Caco-2 (cell line): Measurements from ENCODE around the gene XPO1. TPM values are rescaled to one million over a fixed set of nuclear protein-coding genes. Genes with fewer than 3 reads are reported as not detected.

Source experiments
- BruUV-seq: library from RNA; stranded (reverse); fragments of 400-500 nt; replicated peaks from 2 replicates; lab custom pipeline; 2021; lab: Mats Ljungman, UMichigan
- CTCF ChIA-PET: fragments of 300-600 bp; sonication (Branson Sonifier 250); formaldehyde crosslinking; loops from one replicate; lab custom pipeline; 2022; ENCODE audit warnings: antibody characterized with exemption; lab: Charles Lee
- POLR2A ChIA-PET: fragments of 300-600 bp; sonication (Branson Sonifier 250); formaldehyde crosslinking; loops from one replicate; lab custom pipeline; 2022; ENCODE audit warnings: antibody characterized with exemption; lab: Charles Lee
- DNase-seq, 2 experiments: peaks; one replicate each; pipeline versions ENCODE4 v3.0.0 to v3.0.0-alpha.2; 2020 to 2022
- H3K27me3 ChIP-seq: replicated peaks from 2 replicates; pipeline ENCODE4 v1.6.0; 2011; ENCODE audit warnings: low read length; ENCODE audit not compliant: control insufficient read depth, insufficient read depth
- H3K36me3 ChIP-seq: 2 replicates; pipeline ENCODE4 v1.5.1; 2011; ENCODE audit warnings: low read length; ENCODE audit not compliant: control insufficient read depth, insufficient read depth
- H3K4me1 ChIP-seq: fragments of 250-450 bp; sonication (Bioruptor Pico); 2 replicates; pipeline ENCODE4 v1.5.1; 2020; ENCODE audit warnings: mild to moderate bottlenecking
- H3K4me3 ChIP-seq: 2 replicates; pipeline ENCODE4 v1.5.1; 2011; ENCODE audit warnings: low read depth, mild to moderate bottlenecking, control low read depth, low read length
- H3K9me3 ChIP-seq: fragments of 250-450 bp; sonication (Bioruptor Pico); 2 replicates; pipeline ENCODE4 v1.5.1; 2020; ENCODE audit warnings: mild to moderate bottlenecking, moderate library complexity
- H3K27ac Mint-ChIP-seq: one replicate; pipeline ENCODE4 v1.8.0; 2022; ENCODE audit warnings: mixed read lengths; ENCODE audit not compliant: unreplicated experiment
- H3K27me3 Mint-ChIP-seq: one replicate; pipeline ENCODE4 v1.8.0; 2022; ENCODE audit warnings: mixed read lengths; ENCODE audit not compliant: insufficient read depth, unreplicated experiment
- H3K36me3 Mint-ChIP-seq: one replicate; pipeline ENCODE4 v1.8.0; 2022; ENCODE audit warnings: mild to moderate bottlenecking, mixed read lengths; ENCODE audit not compliant: insufficient read depth, unreplicated experiment
- H3K4me1 Mint-ChIP-seq: one replicate; pipeline ENCODE4 v1.8.0; 2022; ENCODE audit warnings: low read depth, mixed read lengths; ENCODE audit not compliant: unreplicated experiment
- H3K4me3 Mint-ChIP-seq: one replicate; pipeline ENCODE4 v1.8.0; 2022; ENCODE audit warnings: mild to moderate bottlenecking, moderate library complexity, mixed read lengths; ENCODE audit not compliant: unreplicated experiment
- H3K9me3 Mint-ChIP-seq: one replicate; pipeline ENCODE4 v1.8.0; 2022; ENCODE audit warnings: mixed read lengths; ENCODE audit not compliant: unreplicated experiment
- CTCF ChIP-seq, 2 experiments: fragments of 200-600 bp in 1 of 2; IDR thresholded peaks; 1 replicate in 1 of 2; 2 replicates in 1 of 2; pipeline versions ENCODE4 v1.5.1 to v1.8.0; 2011 to 2022; ENCODE audit warnings: antibody characterized with exemption in 1 of 2, control low read depth in 1 of 2, inconsistent platforms in 1 of 2, low read depth in 1 of 2, low read length in 1 of 2, mild to moderate bottlenecking in 1 of 2, moderate library complexity in 1 of 2; ENCODE audit not compliant: insufficient read depth in 1 of 2, severe bottlenecking in 1 of 2, unreplicated experiment in 1 of 2
- intact Hi-C: fragments of 100-400 bp; cut with micrococcal nuclease; formaldehyde crosslinking; loops from one replicate; pipeline ENCODE4 v1.10.0; 2022; ENCODE audit not compliant: unreplicated experiment
- total RNA-seq: library from RNA; stranded (reverse); gene quantifications from 2 replicates; pipeline ENCODE4 v1.2.3, GENCODE V29; 2022

Gene XPO1
- total RNA-seq, 1 experiment from 2014 or later: 218 TPM

GRCh38 chr2:61582165-61582564 is 44.0 kb upstream of the XPO1 start:
- no peaks in the 10 kb centered on the region for H3K27me3 Mint-ChIP-seq
- intact Hi-C loops: no loop called here
- H3K36me3 ChIP-seq: no peaks in the 10 kb centered on the region
- H3K36me3 Mint-ChIP-seq: no peaks in the 10 kb centered on the region
- no peaks in the 10 kb centered on the region for H3K9me3 Mint-ChIP-seq
- TF ChIP-seq CTCF (IDR thresholded peaks at IDR 0.05; ENCODE audit: insufficient read depth in 1 of 2, low read depth in 1 of 2, low read length in 1 of 2, severe bottlenecking in 1 of 2, unreplicated experiment in 1 of 2): no peak
- DNase-seq: no peak
- no peak overlapping the region for H3K27ac Mint-ChIP-seq
- no TSS peak for BruUV-seq
- no peak overlapping the region for H3K4me3 Mint-ChIP-seq
- H3K4me1 Mint-ChIP-seq: no peaks in the 10 kb centered on the region
- no peaks in the 10 kb centered on the region for H3K4me1 ChIP-seq
- H3K9me3 ChIP-seq: no peaks in the 10 kb centered on the region
- H3K4me3 ChIP-seq: no peak overlapping the region
- H3K27me3 ChIP-seq: no peaks in the 10 kb centered on the region
- ChIA-PET POLR2A (no interaction called here), CTCF (no interaction called here)

- TF ChIP-seq CTCF (IDR thresholded peaks at IDR 0.05; ENCODE audit: insufficient read depth in 1 of 2, low read depth in 1 of 2, low read length in 1 of 2, severe bottlenecking in 1 of 2, unreplicated experiment in 1 of 2): no peak
- Mint-ChIP-seq H3K27me3 (no peaks in the 10 kb centered on the region), H3K4me1 (no peaks in the 10 kb centered on the region), H3K9me3 (no peaks in the 10 kb centered on the region), H3K36me3 (no peaks in the 10 kb centered on the region), H3K27ac (no peak overlapping the region), H3K4me3 (no peak overlapping the region)
- BruUV-seq: no TSS peak
- H3K9me3 ChIP-seq: no peaks in the 10 kb centered on the region
- no peak for DNase-seq
- intact Hi-C loops: no loop called here
- H3K4me1 ChIP-seq: no peaks in the 10 kb centered on the region
- H3K4me3 ChIP-seq: no peak overlapping the region
- ChIA-PET CTCF (no interaction called here), POLR2A (no interaction called here)
- H3K27me3 ChIP-seq: no peaks in the 10 kb centered on the region
- H3K36me3 ChIP-seq: no peaks in the 10 kb centered on the region
Measured at GRCh38 chr2:61581716-61582115, 43.6 kb upstream of the XPO1 start.

- ChIA-PET CTCF (no interaction called here), POLR2A (interaction anchor here (0.6 kb wide), 1 partner anchor 37 kb away, joined by 5 read pairs; the partner anchor contains the start of gene XPO1)
- Histone ChIP-seq H3K4me3 (no peak overlapping the region), H3K4me1 (no peaks in the 10 kb centered on the region), H3K36me3 (no peaks in the 10 kb centered on the region), H3K27me3 (no peaks in the 10 kb centered on the region), H3K9me3 (no peaks in the 10 kb centered on the region)
- Mint-ChIP-seq H3K9me3 (no peaks in the 10 kb centered on the region), H3K27me3 (no peaks in the 10 kb centered on the region), H3K27ac (no peak overlapping the region), H3K36me3 (no peaks in the 10 kb centered on the region), H3K4me1 (no peaks in the 10 kb centered on the region), H3K4me3 (no peak overlapping the region)
- intact Hi-C loops: no loop called here
- no peak for DNase-seq
- BruUV-seq: no TSS peak
- TF ChIP-seq CTCF (IDR thresholded peaks at IDR 0.05; ENCODE audit: insufficient read depth in 1 of 2, low read depth in 1 of 2, low read length in 1 of 2, severe bottlenecking in 1 of 2, unreplicated experiment in 1 of 2): no peak
Measured at GRCh38 chr2:61575447-61575859, 37.3 kb upstream of the XPO1 start.
